Measurements from ENCODE around the gene PSD2. TPM values are rescaled to one million over a fixed set of nuclear protein-coding genes. Genes with fewer than 3 reads are reported as not detected.

The PSD2 gene
- total RNA-seq, 2 experiments from 2014 or later, result not detected

- CTCF ChIA-PET, result interaction anchor here (1.9 kb wide), 1 partner anchor 159 kb away, joined by 5 read pairs; no protein-coding TSS in a partner anchor
- H3K27me3 Mint-ChIP-seq (ENCODE audit: low read depth), result peaks cover 8% of the 10 kb centered on the region
- DNase-seq, result no peak
- H3K4me1 Mint-ChIP-seq (ENCODE audit: low read depth), result no peaks in the 10 kb centered on the region
- intact Hi-C loops (cut with micrococcal nuclease), result no loop called here
- no peak overlapping the region for H3K4me3 Mint-ChIP-seq
- no peaks in the 10 kb centered on the region for H3K9me3 Mint-ChIP-seq
- H3K36me3 Mint-ChIP-seq (ENCODE audit: low read depth), result no peaks in the 10 kb centered on the region
- no peak overlapping the region for H3K27ac Mint-ChIP-seq
These were observed 13.8 kb downstream of the PSD2 start for GRCh38 chr5:139809331-139809810.

- Mint-ChIP-seq H3K36me3 (ENCODE audit: low read depth) (no peaks in the 10 kb centered on the region), H3K9me3 (no peaks in the 10 kb centered on the region), H3K4me1 (ENCODE audit: low read depth) (no peaks in the 10 kb centered on the region), H3K27me3 (ENCODE audit: low read depth) (peaks cover 8% of the 10 kb centered on the region), H3K27ac (no peak overlapping the region), H3K4me3 (no peak overlapping the region)
- intact Hi-C loops (cut with micrococcal nuclease), result no loop called here
- no peak for DNase-seq
- CTCF ChIA-PET, result interaction anchor here (1.9 kb wide), 1 partner anchor 158 kb away, joined by 5 read pairs; no protein-coding TSS in a partner anchor
These were observed 15.0 kb downstream of the PSD2 start for GRCh38 chr5:139810341-139811273.

DNA sequence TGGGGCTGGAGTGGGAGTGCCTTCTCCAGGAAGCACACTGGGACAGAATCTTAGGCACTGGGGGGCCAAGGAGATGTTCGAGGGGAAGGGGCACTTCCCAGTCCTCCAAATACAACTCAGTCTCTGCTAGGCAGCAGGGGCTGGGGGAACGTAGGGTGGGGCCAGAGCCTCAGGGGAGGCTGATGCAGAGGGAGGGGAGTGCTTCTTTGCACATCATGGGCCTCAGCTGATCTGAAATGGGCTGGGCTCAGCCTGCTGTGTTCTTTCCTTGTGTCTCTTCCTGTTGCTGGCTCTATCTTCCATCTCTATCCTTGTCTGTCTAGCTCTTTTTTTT lies 15.6 kb downstream of the PSD2 start:
- H3K4me1 Mint-ChIP-seq (ENCODE audit: low read depth), result no peaks in the 10 kb centered on the region
- no peaks in the 10 kb centered on the region for H3K9me3 Mint-ChIP-seq
- H3K4me3 Mint-ChIP-seq, result no peak overlapping the region
- CTCF ChIA-PET, result interaction anchor here (0.8 to 1.9 kb wide), 3 partner anchors 157 to 168 kb away, joined by 3 to 5 read pairs (median 4); no protein-coding TSS in a partner anchor
- H3K27me3 Mint-ChIP-seq (ENCODE audit: low read depth), result peaks cover 8% of the 10 kb centered on the region
- no peak for DNase-seq
- H3K36me3 Mint-ChIP-seq (ENCODE audit: low read depth), result no peaks in the 10 kb centered on the region
- intact Hi-C loops (cut with micrococcal nuclease), result no loop called here
- no peak overlapping the region for H3K27ac Mint-ChIP-seq

- H3K27ac Mint-ChIP-seq, result no peak overlapping the region
- H3K27me3 Mint-ChIP-seq (ENCODE audit: low read depth), result peaks cover 8% of the 10 kb centered on the region
- CTCF ChIA-PET, result interaction anchor here (1.0 kb wide), 1 partner anchor 157 kb away, joined by 3 read pairs; no protein-coding TSS in a partner anchor
- no peaks in the 10 kb centered on the region for H3K9me3 Mint-ChIP-seq
- no peaks in the 10 kb centered on the region for H3K36me3 Mint-ChIP-seq (ENCODE audit: low read depth)
- intact Hi-C loops (cut with micrococcal nuclease), result no loop called here
- no peak overlapping the region for H3K4me3 Mint-ChIP-seq
- no peaks in the 10 kb centered on the region for H3K4me1 Mint-ChIP-seq (ENCODE audit: low read depth)
- no peak for DNase-seq
These were observed 16.7 kb downstream of the PSD2 start for GRCh38 chr5:139812323-139812722.

DNA sequence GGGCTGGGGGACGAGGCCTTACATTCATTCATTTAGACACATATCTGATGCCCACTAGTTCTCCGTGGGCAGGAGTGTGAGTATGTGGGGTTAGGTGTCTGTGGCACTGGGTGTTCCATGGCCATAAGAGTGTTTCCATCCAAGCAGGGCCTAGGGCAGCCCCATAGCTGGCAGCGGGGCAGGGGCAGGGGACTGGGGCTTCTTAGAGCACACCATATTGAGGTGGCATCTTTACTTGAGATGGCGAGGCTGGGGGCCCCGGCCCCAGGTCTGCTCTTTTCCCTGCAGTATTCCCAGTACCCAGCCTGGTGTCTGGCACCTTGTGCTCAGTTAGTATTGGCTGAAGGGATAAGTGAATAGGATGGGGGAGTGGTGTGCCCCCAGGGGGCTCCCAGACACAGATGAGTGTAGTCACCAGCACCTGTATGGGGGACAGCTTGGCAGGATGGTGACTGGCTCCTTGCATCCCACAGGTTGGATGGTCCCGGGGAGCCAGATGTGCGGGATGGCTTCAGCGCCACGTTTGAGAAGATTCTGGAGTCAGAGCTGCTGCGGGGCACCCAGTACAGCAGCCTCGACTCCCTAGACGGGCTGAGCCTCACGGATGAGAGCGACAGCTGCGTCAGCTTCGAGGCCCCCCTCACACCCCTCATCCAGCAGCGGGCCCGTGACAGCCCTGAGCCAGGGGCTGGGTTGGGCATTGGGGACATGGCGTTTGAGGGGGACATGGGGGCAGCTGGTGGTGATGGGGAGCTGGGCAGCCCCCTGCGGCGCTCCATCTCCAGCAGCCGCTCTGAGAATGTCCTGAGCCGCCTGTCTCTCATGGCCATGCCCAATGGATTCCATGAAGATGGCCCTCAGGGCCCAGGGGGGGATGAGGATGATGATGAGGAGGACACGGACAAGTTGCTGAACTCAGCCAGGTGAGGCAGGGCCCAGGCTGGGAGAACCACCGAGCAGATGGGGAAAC lies 17.5 kb downstream of the PSD2 start:
- intact Hi-C loops (cut with micrococcal nuclease), result no loop called here
- H3K36me3 Mint-ChIP-seq (ENCODE audit: low read depth), result no peaks in the 10 kb centered on the region
- H3K9me3 Mint-ChIP-seq, result no peaks in the 10 kb centered on the region
- H3K27ac Mint-ChIP-seq, result no peak overlapping the region
- H3K4me1 Mint-ChIP-seq (ENCODE audit: low read depth), result no peaks in the 10 kb centered on the region
- DNase-seq, result no peak
- peaks cover 8% of the 10 kb centered on the region for H3K27me3 Mint-ChIP-seq (ENCODE audit: low read depth)
- CTCF ChIA-PET, result no interaction called here
- no peak overlapping the region for H3K4me3 Mint-ChIP-seq

GRCh38 chr5:139814191-139814601 lies 18.6 kb downstream of the PSD2 start:
- intact Hi-C loops (cut with micrococcal nuclease), result no loop called here
- Mint-ChIP-seq H3K9me3 (peaks cover 4% of the 10 kb centered on the region), H3K4me1 (ENCODE audit: low read depth) (no peaks in the 10 kb centered on the region), H3K4me3 (no peak overlapping the region), H3K27ac (no peak overlapping the region), H3K36me3 (ENCODE audit: low read depth) (peaks cover 2% of the 10 kb centered on the region), H3K27me3 (ENCODE audit: low read depth) (peaks cover 3% of the 10 kb centered on the region)
- CTCF ChIA-PET, result interaction anchor here (1.4 kb wide), 1 partner anchor 27 kb away, joined by 5 read pairs; no protein-coding TSS in a partner anchor
- DNase-seq, result no peak

DNA sequence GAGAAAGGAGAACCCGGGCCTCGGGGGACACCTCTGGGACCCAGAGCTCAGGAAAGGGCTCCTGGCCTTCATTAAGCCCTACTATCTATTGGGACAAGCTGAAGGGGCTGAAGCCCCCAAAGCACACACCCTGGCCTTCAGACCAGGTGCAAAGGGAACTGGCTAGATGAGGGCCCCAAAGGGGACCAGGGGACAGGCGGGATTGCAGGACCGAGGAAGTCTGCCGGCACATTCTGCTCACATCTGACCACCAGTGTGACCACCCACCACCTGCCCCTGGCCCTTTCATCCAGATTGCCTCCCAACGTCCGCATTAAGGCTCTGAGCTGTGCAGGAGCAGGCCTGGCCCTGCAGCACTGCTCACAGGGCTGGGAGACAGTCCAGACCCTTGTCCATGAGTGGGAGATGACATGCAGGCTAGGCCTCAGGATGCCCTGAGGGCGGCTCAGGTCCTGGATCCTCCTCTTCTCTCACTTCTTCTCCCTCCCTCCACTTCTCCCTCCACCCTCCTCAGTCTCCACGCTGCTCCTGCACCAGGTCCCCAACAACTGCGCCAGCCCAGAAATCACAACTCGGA lies 19.2 kb downstream of the PSD2 start:
- H3K27ac Mint-ChIP-seq, result no peak overlapping the region
- intact Hi-C loops (cut with micrococcal nuclease), result no loop called here
- no peak overlapping the region for H3K4me3 Mint-ChIP-seq
- H3K4me1 Mint-ChIP-seq (ENCODE audit: low read depth), result no peaks in the 10 kb centered on the region
- peaks cover 2% of the 10 kb centered on the region for H3K36me3 Mint-ChIP-seq (ENCODE audit: low read depth)
- H3K27me3 Mint-ChIP-seq (ENCODE audit: low read depth), result peaks cover 3% of the 10 kb centered on the region
- H3K9me3 Mint-ChIP-seq, result peaks cover 10% of the 10 kb centered on the region
- CTCF ChIA-PET, result interaction anchor here (0.9 to 1.4 kb wide), 2 partner anchors 28 to 154 kb away, joined by 3 to 5 read pairs; no protein-coding TSS in a partner anchor
- DNase-seq, result no peak

DNA sequence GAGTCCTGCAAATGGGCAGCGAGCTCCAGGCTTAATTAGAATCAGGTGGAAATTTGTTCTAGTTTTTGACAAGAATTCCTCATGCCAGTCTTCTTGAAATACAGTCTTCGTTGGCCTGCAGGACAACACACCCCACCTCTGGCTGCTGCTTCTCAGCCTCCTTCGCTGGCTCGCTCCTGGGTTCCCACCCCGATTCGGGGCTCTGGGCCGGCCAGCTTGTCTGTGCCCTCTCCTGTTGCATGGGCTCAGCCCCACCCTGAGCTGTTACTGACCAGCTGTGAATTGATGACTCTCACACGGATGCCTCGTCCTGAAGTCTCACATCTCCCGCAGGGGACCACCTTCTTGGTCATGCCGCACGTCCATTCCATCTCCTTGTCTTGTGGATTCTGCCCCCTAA lies 21.0 kb downstream of the PSD2 start:
- intact Hi-C loops (cut with micrococcal nuclease), result no loop called here
- Mint-ChIP-seq H3K27me3 (ENCODE audit: low read depth) (no peaks in the 10 kb centered on the region), H3K4me3 (no peak overlapping the region), H3K4me1 (ENCODE audit: low read depth) (no peaks in the 10 kb centered on the region), H3K27ac (no peak overlapping the region), H3K9me3 (peaks cover 10% of the 10 kb centered on the region), H3K36me3 (ENCODE audit: low read depth) (peaks cover 2% of the 10 kb centered on the region)
- CTCF ChIA-PET, result no interaction called here
- no peak for DNase-seq

GRCh38 chr5:139817362-139817761 lies 21.8 kb downstream of the PSD2 start:
- intact Hi-C loops (cut with micrococcal nuclease), result no loop called here
- Mint-ChIP-seq H3K27me3 (ENCODE audit: low read depth) (no peaks in the 10 kb centered on the region), H3K27ac (no peak overlapping the region), H3K36me3 (ENCODE audit: low read depth) (peaks cover 2% of the 10 kb centered on the region), H3K4me3 (no peak overlapping the region), H3K4me1 (ENCODE audit: low read depth) (no peaks in the 10 kb centered on the region), H3K9me3 (peaks cover 10% of the 10 kb centered on the region)
- CTCF ChIA-PET, result no interaction called here
- DNase-seq, result no peak

- intact Hi-C loops (cut with micrococcal nuclease), result no loop called here
- no peaks in the 10 kb centered on the region for H3K27me3 Mint-ChIP-seq (ENCODE audit: low read depth)
- CTCF ChIA-PET, result no interaction called here
These were observed 22.4 kb downstream of the PSD2 start for GRCh38 chr5:139817970-139818369.

GRCh38 chr5:139820130-139820529 lies 24.5 kb downstream of the PSD2 start:
- intact Hi-C loops (cut with micrococcal nuclease), result no loop called here
- H3K9me3 Mint-ChIP-seq, result peaks cover 10% of the 10 kb centered on the region
- no peak for DNase-seq
- H3K4me1 Mint-ChIP-seq (ENCODE audit: low read depth), result no peaks in the 10 kb centered on the region
- CTCF ChIA-PET, result no interaction called here
- no peaks in the 10 kb centered on the region for H3K27me3 Mint-ChIP-seq (ENCODE audit: low read depth)
- no peak overlapping the region for H3K27ac Mint-ChIP-seq
- H3K4me3 Mint-ChIP-seq, result no peak overlapping the region
- peaks cover 2% of the 10 kb centered on the region for H3K36me3 Mint-ChIP-seq (ENCODE audit: low read depth)

More at GRCh38 chr5:139817970-139818369, 22.4 kb downstream of the PSD2 start:
- H3K27ac Mint-ChIP-seq, result no peak overlapping the region
- no peaks in the 10 kb centered on the region for H3K4me1 Mint-ChIP-seq (ENCODE audit: low read depth)
- peaks cover 2% of the 10 kb centered on the region for H3K36me3 Mint-ChIP-seq (ENCODE audit: low read depth)
- H3K9me3 Mint-ChIP-seq, result peaks cover 10% of the 10 kb centered on the region
- no peak for DNase-seq
- H3K4me3 Mint-ChIP-seq, result no peak overlapping the region

DNA sequence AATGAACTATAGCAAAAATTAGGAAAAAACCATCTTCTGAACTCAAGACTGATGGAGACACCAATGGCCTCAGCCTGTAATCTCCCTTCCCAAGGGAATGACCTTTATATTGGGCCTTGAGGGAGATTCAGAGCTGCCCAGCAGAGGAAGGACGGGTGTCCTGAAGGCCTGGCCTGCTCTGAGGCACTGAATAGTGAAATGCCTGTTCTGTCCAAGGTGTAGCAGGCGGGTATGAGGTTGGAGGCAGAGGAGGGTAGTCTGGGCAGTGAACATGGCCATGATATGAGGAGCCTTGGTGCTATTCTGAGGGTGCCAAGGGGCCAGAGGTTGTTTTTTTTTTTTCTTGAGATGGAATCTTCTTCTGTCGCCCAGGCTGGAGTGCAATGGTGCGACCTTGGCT lies 25.0 kb downstream of the PSD2 start:
- Mint-ChIP-seq H3K36me3 (ENCODE audit: low read depth) (peaks cover 2% of the 10 kb centered on the region), H3K4me3 (no peak overlapping the region), H3K27me3 (ENCODE audit: low read depth) (no peaks in the 10 kb centered on the region), H3K27ac (no peak overlapping the region), H3K4me1 (ENCODE audit: low read depth) (no peaks in the 10 kb centered on the region), H3K9me3 (peaks cover 10% of the 10 kb centered on the region)
- intact Hi-C loops (cut with micrococcal nuclease), result no loop called here
- DNase-seq, result no peak
- CTCF ChIA-PET, result no interaction called here

All from activated naive CD4-positive, alpha-beta T cell treated with anti-CD3 and anti-CD28 coated beads for 36 hours (primary cell).